ENCODE results near the gene LAMA4. TPM values are rescaled to one million over a fixed set of nuclear protein-coding genes. Genes with fewer than 3 reads are reported as not detected.

The LAMA4 gene
- total RNA-seq, 1 donor, result 0.42 TPM

GRCh38 chr6:112257178-112257855 is 3.0 kb upstream of the LAMA4 start:
- H3K27me3 ChIP-seq (ENCODE audit: insufficient read depth, low read length), result peaks cover 39% of the 10 kb centered on the region
- H3K9me3 ChIP-seq (ENCODE audit: low read depth, low read length), result no peaks in the 10 kb centered on the region
- H3K4me3 ChIP-seq (ENCODE audit: low read length), result no peak overlapping the region
- H3K4me1 ChIP-seq (ENCODE audit: insufficient read depth, low read length), result peaks cover 11% of the 10 kb centered on the region

GRCh38 chr6:112254921-112255320 is 554 bp upstream of the LAMA4 start:
- Histone ChIP-seq H3K9me3 (ENCODE audit: low read depth, low read length) (no peaks in the 10 kb centered on the region), H3K27me3 (ENCODE audit: insufficient read depth, low read length) (peaks cover 54% of the 10 kb centered on the region), H3K4me1 (ENCODE audit: insufficient read depth, low read length) (peaks cover 11% of the 10 kb centered on the region), H3K4me3 (ENCODE audit: low read length) (no peak overlapping the region)

GRCh38 chr6:112253498-112253840 is 898 bp downstream of the LAMA4 start:
- H3K4me3 ChIP-seq (ENCODE audit: low read length), result no peak overlapping the region
- H3K4me1 ChIP-seq (ENCODE audit: insufficient read depth, low read length), result peaks cover 11% of the 10 kb centered on the region
- peaks cover 54% of the 10 kb centered on the region for H3K27me3 ChIP-seq (ENCODE audit: insufficient read depth, low read length)
- H3K9me3 ChIP-seq (ENCODE audit: low read depth, low read length), result no peaks in the 10 kb centered on the region

DNA sequence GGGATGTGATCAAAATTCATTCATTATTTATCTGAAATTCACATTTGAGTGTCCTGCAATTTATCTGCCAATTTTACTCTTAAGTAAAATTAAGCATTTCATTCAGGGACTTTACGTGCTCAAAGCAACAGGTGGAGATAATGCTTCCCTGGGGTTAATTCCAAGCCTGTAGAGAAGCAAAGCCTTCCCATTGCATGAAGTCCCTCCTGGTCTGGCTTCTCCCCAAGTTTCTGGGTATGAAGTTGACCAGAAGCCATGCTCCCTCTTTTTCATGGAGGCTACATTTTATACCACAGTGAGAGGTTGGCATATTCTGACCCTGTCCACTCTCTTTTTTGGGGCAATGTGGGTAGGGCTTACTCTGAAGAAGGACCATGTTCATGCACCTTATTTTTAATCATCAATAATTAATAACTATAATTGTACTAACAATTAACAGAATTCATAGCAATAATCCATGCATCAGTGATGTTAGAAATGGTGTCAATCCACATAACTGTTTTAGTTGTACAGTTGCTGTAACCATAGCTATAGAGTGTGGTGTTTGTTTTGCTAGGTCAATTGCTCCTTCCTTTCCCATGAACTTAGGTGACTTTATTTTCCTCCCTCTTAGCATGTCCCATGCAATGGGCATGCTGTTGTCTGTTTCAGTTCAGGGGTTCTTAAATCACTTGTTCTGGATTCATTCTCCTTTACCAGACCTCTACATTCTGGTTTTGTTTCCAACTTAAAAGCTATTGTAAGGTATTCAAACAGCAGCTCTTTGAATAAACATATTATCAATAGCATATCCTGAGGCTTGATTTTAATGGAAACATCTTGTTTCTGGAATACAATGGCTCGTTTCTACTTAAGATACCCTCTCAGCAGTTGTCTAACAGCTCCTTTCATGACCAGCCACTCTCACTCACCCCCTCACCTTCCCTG is 1.5 kb downstream of the LAMA4 start:
- H3K4me1 ChIP-seq (ENCODE audit: insufficient read depth, low read length), result peaks cover 11% of the 10 kb centered on the region
- no peaks in the 10 kb centered on the region for H3K9me3 ChIP-seq (ENCODE audit: low read depth, low read length)
- H3K4me3 ChIP-seq (ENCODE audit: low read length), result no peak overlapping the region
- peaks cover 54% of the 10 kb centered on the region for H3K27me3 ChIP-seq (ENCODE audit: insufficient read depth, low read length)

- Histone ChIP-seq H3K9me3 (ENCODE audit: low read depth, low read length) (no peaks in the 10 kb centered on the region), H3K4me3 (ENCODE audit: low read length) (no peak overlapping the region), H3K4me1 (ENCODE audit: insufficient read depth, low read length) (peaks cover 11% of the 10 kb centered on the region), H3K27me3 (ENCODE audit: insufficient read depth, low read length) (peaks cover 49% of the 10 kb centered on the region)
These were observed 3.0 kb downstream of the LAMA4 start for GRCh38 chr6:112251171-112251875.

- Histone ChIP-seq H3K27me3 (ENCODE audit: insufficient read depth, low read length) (peaks cover 38% of the 10 kb centered on the region), H3K9me3 (ENCODE audit: low read depth, low read length) (no peaks in the 10 kb centered on the region), H3K4me3 (ENCODE audit: low read length) (no peak overlapping the region), H3K4me1 (ENCODE audit: insufficient read depth, low read length) (peaks cover 11% of the 10 kb centered on the region)
These were observed 4.9 kb downstream of the LAMA4 start for GRCh38 chr6:112249489-112249888.

- Histone ChIP-seq H3K27me3 (ENCODE audit: insufficient read depth, low read length) (peaks cover 15% of the 10 kb centered on the region), H3K9me3 (ENCODE audit: low read depth, low read length) (no peaks in the 10 kb centered on the region), H3K4me1 (ENCODE audit: insufficient read depth, low read length) (no peaks in the 10 kb centered on the region), H3K4me3 (ENCODE audit: low read length) (no peak overlapping the region)
These were observed 7.1 kb downstream of the LAMA4 start for GRCh38 chr6:112247275-112247674.

- Histone ChIP-seq H3K4me1 (ENCODE audit: insufficient read depth, low read length) (peaks cover 3% of the 10 kb centered on the region), H3K9me3 (ENCODE audit: low read depth, low read length) (no peaks in the 10 kb centered on the region), H3K27me3 (ENCODE audit: insufficient read depth, low read length) (peaks cover 5% of the 10 kb centered on the region), H3K4me3 (ENCODE audit: low read length) (no peak overlapping the region)
These were observed 8.7 kb downstream of the LAMA4 start for GRCh38 chr6:112245511-112246203.

- H3K9me3 ChIP-seq (ENCODE audit: low read depth, low read length), result no peaks in the 10 kb centered on the region
- no peak overlapping the region for H3K4me3 ChIP-seq (ENCODE audit: low read length)
- H3K4me1 ChIP-seq (ENCODE audit: insufficient read depth, low read length), result peaks cover 3% of the 10 kb centered on the region
- no peaks in the 10 kb centered on the region for H3K27me3 ChIP-seq (ENCODE audit: insufficient read depth, low read length)
These were observed 10.2 kb downstream of the LAMA4 start for GRCh38 chr6:112243861-112244827.

DNA sequence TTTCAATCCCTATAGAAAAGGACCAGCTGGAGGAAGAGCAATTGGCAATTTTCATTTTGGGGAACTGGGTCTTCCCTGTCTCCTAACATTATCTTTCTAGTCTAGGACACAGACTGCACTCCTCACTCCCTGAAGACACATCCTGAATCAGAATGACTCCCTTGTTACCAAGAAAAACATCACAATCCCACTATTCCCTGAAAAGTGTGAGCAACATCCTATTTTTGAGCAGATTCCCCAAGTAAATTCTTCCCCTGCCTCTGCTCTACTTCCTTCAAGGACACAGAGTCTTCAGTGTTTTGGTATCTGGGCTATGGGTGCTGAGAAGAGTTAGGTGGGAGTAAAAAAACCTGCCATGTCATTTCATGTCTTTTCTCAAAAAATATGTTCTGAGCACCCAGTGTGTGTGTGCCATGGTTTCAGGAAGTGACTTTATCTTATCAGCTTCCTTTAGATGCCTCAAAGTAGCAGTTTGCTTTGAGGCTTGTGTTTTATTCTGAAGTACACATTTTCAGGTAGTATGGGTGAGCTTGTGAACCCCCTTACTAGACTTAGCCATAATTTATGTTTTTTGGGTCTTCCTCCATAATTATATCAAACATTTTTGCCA is 12.4 kb downstream of the LAMA4 start:
- Histone ChIP-seq H3K27me3 (ENCODE audit: insufficient read depth, low read length) (no peaks in the 10 kb centered on the region), H3K4me1 (ENCODE audit: insufficient read depth, low read length) (peaks cover 3% of the 10 kb centered on the region), H3K9me3 (ENCODE audit: low read depth, low read length) (no peaks in the 10 kb centered on the region), H3K4me3 (ENCODE audit: low read length) (no peak overlapping the region)

DNA sequence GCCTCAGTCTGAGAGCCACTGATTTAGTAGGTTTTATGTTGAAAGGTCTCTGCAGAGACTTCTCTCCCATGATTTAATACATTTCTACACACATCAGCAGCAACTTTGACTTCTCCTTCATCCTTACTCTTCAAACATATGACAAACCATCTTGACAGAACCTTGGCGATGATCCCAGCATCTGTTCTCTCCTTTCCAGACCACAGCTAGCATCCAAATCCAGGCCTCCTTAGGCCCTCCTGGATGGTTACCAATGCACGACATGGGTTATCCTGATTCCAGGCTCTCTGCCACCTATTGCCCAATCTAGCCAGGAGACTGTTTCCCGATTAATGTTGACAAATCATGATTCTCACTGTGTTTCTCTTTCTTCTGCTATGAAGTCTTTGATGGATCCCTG is 16.8 kb downstream of the LAMA4 start:
- Histone ChIP-seq H3K27me3 (ENCODE audit: insufficient read depth, low read length) (no peaks in the 10 kb centered on the region), H3K4me3 (ENCODE audit: low read length) (no peak overlapping the region), H3K4me1 (ENCODE audit: insufficient read depth, low read length) (peaks cover 3% of the 10 kb centered on the region), H3K9me3 (ENCODE audit: low read depth, low read length) (no peaks in the 10 kb centered on the region)

DNA sequence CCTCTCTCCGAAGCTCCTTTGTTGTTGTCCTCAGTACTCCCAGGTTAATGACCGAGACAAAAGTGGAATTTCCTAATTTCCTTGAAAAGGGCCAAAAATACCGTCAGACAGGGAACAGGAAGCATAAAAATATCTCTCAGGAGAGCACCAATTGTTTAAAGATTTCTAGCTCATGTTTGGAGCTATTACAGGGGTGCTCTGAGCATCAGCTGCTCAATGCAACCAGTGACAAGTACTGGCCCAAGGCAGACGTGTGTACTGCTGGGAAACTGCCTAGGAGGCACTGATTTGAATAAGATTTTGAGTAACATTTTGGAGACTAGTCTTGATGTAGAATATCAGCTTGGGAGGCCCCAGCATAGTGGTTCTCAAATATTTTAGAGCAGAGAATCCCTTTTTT is 17.3 kb downstream of the LAMA4 start:
- H3K9me3 ChIP-seq (ENCODE audit: low read depth, low read length), result no peaks in the 10 kb centered on the region
- H3K27me3 ChIP-seq (ENCODE audit: insufficient read depth, low read length), result no peaks in the 10 kb centered on the region
- H3K4me3 ChIP-seq (ENCODE audit: low read length), result no peak overlapping the region
- H3K4me1 ChIP-seq (ENCODE audit: insufficient read depth, low read length), result peaks cover 3% of the 10 kb centered on the region

DNA sequence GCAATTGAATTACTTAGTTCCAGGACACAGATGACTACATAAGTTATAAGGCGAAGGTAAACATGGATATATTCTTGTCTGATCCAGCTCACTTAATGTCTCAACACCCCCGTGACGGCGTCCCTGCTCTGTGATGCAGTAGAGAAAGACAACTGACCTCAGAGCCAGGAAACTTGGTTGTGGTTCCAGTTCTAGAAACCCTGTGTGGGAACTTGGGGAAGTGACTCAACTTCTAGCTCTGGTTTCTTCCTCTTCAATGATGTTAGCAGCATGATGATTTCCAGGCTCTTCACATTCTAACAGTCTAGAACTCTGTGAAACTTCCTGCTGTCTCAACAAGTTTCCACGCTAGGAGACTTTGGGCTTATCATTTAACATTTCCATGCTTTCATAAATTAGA is 18.4 kb downstream of the LAMA4 start:
- Histone ChIP-seq H3K4me1 (ENCODE audit: insufficient read depth, low read length) (no peaks in the 10 kb centered on the region), H3K4me3 (ENCODE audit: low read length) (no peak overlapping the region), H3K9me3 (ENCODE audit: low read depth, low read length) (no peaks in the 10 kb centered on the region), H3K27me3 (ENCODE audit: insufficient read depth, low read length) (no peaks in the 10 kb centered on the region)

All from mononuclear cell (primary cell).